K562 (cell line): ENCODE measurements around the gene CACNB1. TPM values are rescaled to one million over a fixed set of nuclear protein-coding genes. Genes with fewer than 3 reads are reported as not detected.
A peak's percentile ranks its signal among the peaks of the same experiment; 100 is the strongest.

Source experiments
- CHD7 ChIP-seq: fragments of 200-600 bp; sonication (generic); IDR thresholded peaks from one replicate; pipeline ENCODE4 v1.6.1; 2012; ENCODE audit warnings: mild to moderate bottlenecking, low read depth, low read length, inconsistent platforms
- CREM ChIP-seq: IDR thresholded peaks from 2 replicates; pipeline ENCODE4 v1.6.1; 2014; ENCODE audit warnings: antibody characterized with exemption, low read depth
- FOXJ3 ChIP-seq: sonication (generic); formaldehyde crosslinking; IDR thresholded peaks from 2 replicates; pipeline ENCODE4 v1.4.0; 2020; ENCODE audit warnings: mild to moderate bottlenecking, missing genetic modification reagents
- HDAC1 ChIP-seq, 2 experiments: fragments of 450-650 bp; IDR thresholded peaks; 2 replicates each; pipeline ENCODE4 v1.6.1; 2016 to 2017; ENCODE audit warnings: inconsistent platforms in 1 of 2, mild to moderate bottlenecking in 1 of 2, moderate library complexity in 1 of 2
- KDM4B ChIP-seq, 2 experiments: fragments of 450-650 bp in 1 of 2; sonication (generic) in 1 of 2; IDR thresholded peaks; 2 replicates each; pipeline ENCODE4 v1.6.1; 2016 to 2017; ENCODE audit warnings: borderline replicate concordance in 2 of 2, antibody characterized with exemption in 1 of 2, low read depth in 1 of 2, mild to moderate bottlenecking in 1 of 2
- KLF6 ChIP-seq: fragments of 250-450 bp; sonication (Bioruptor Pico); IDR thresholded peaks from 2 replicates; pipeline ENCODE4 v1.4.0; 2020; ENCODE audit warnings: mild to moderate bottlenecking, moderate library complexity, borderline replicate concordance
- L3MBTL2 ChIP-seq: fragments of 450-650 bp; IDR thresholded peaks from 2 replicates; pipeline ENCODE4 v1.6.1; 2016; ENCODE audit warnings: mild to moderate bottlenecking, moderate library complexity
- NCOA1 ChIP-seq: fragments of 450-650 bp; IDR thresholded peaks from 2 replicates; pipeline ENCODE4 v1.6.1; 2016; ENCODE audit warnings: low read depth
- NUFIP1 ChIP-seq: fragments of 450-650 bp; IDR thresholded peaks from 2 replicates; pipeline ENCODE4 v1.6.1; 2018; ENCODE audit not compliant: partially characterized antibody
- RB1 ChIP-seq: fragments of 450-650 bp; IDR thresholded peaks from 2 replicates; pipeline ENCODE4 v1.6.1; 2017; ENCODE audit warnings: low read depth, mild to moderate bottlenecking
- TAF1 ChIP-seq: IDR thresholded peaks from 2 replicates; pipeline ENCODE4 v1.6.1; 2011; ENCODE audit warnings: mild to moderate bottlenecking, low read length, moderate library complexity; ENCODE audit not compliant: insufficient read depth, control insufficient read depth, severe bottlenecking; ENCODE audit errors: extremely low read depth
- ZEB2 ChIP-seq: fragments of 450-650 bp; IDR thresholded peaks from 2 replicates; pipeline ENCODE4 v1.6.1; 2016
- polyA plus RNA-seq, 8 experiments: library from polyadenylated mRNA; depleted of rRNA in 4 of 8; stranded (reverse) in 5 of 8; unstranded in 3 of 8; fragments of >200 nt; fragmentation: Nextera tagmentation in 2 of 8; fragmentation: Illumina TruSeq in 1 of 8; extraction: Ambion mirVana in 2 of 8; extraction: Trizol in 1 of 8; gene quantifications; 2 replicates each; pipeline versions ENCODE4 v1.2.1 to v1.2.3, GENCODE V29; 2011 to 2014; ENCODE audit warnings: inconsistent platforms in 1 of 8, missing spikeins in 1 of 8
- total RNA-seq, 7 experiments: library from RNA; depleted of rRNA in 6 of 7; stranded (reverse); fragments of >200 nt in 6 of 7; fragmentation: Illumina TruSeq in 2 of 7; extraction: Trizol in 2 of 7; gene quantifications; 2 replicates each; pipeline versions ENCODE4 v1.2.1 to v1.2.3, GENCODE V29; 2011 to 2021; ENCODE audit warnings: low replicate concordance in 1 of 7
- TF ChIP-seq, protein P1 (sequence below), 2 experiments: IDR thresholded peaks; 2 replicates each; pipeline ENCODE4 v1.6.1; 2011; ENCODE audit warnings: borderline replicate concordance in 1 of 2, control low read depth in 1 of 2, low read depth in 1 of 2, low read length in 1 of 2, mild to moderate bottlenecking in 1 of 2, mixed read lengths in 1 of 2, moderate library complexity in 1 of 2; ENCODE audit not compliant: insufficient read depth in 1 of 2, insufficient read length in 1 of 2, poor library complexity in 1 of 2, severe bottlenecking in 1 of 2; ENCODE audit errors: extremely low read depth in 1 of 2

CACNB1 gene
- total and polyA plus RNA-seq, 9 of the 15 experiments (the other 6 are each of a cell fraction or from before 2014, with no cell fraction given) = 0.08 to 7.4 (median 3.0) TPM

GRCh38 chr17:39197380-39198185, at the start of gene CACNB1 (continued):
- no peak for TF ChIP-seq CHD7
- TF ChIP-seq KDM4B (IDR thresholded peaks at IDR 0.05; ENCODE audit: borderline replicate concordance in 2 of 2, low read depth in 1 of 2) = 0 out of 4 replicates have a peak, but pooled peaks of 1 of the 2 experiments have one; percentile 50
- TF ChIP-seq L3MBTL2 = peak; percentile 48
- TF ChIP-seq FOXJ3 (CRISPR knock-in tag) = no peak
- no peak for TF ChIP-seq KLF6 (CRISPR knock-in tag)
- no peak for TF ChIP-seq NUFIP1
- TF ChIP-seq NCOA1 = no peak
- no peak for TF ChIP-seq ZEB2
- TF ChIP-seq CREM = peak; percentile 54
- TF ChIP-seq, protein P1, sequence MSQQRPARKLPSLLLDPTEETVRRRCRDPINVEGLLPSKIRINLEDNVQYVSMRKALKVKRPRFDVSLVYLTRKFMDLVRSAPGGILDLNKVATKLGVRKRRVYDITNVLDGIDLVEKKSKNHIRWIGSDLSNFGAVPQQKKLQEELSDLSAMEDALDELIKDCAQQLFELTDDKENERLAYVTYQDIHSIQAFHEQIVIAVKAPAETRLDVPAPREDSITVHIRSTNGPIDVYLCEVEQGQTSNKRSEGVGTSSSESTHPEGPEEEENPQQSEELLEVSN (IDR thresholded peaks at IDR 0.05; ENCODE audit: borderline replicate concordance in 1 of 2, extremely low read depth in 1 of 2, insufficient read depth in 1 of 2, insufficient read length in 1 of 2, low read depth in 1 of 2, low read length in 1 of 2, poor library complexity in 1 of 2, severe bottlenecking in 1 of 2) = peak; percentile 57 to 78
- TF ChIP-seq RB1 = peak; percentile 30; the same call in 1 of the 2 replicates
- peak; percentile 36 for TF ChIP-seq TAF1
- TF ChIP-seq HDAC1 (IDR thresholded peaks at IDR 0.05) = 0 out of 4 replicates have a peak, but pooled peaks of 1 of the 2 experiments have one; percentile 13
